HepG2 (cell line): ENCODE measurements around the gene ALKBH5. TPM values are rescaled to one million over a fixed set of nuclear protein-coding genes. Genes with fewer than 3 reads are reported as not detected.
A peak's percentile ranks its signal among the peaks of the same experiment; 100 is the strongest.

Source experiments
- DPF2 ChIP-seq: sonication (generic); formaldehyde crosslinking; IDR thresholded peaks from 2 replicates; pipeline ENCODE4 v1.4.0; 2020; ENCODE audit warnings: mild to moderate bottlenecking, low read depth, missing genetic modification reagents, borderline replicate concordance
- PLRG1 ChIP-seq: fragments of 450-650 bp; conservative IDR thresholded peaks from 2 replicates; pipeline ENCODE4 v1.6.1; 2016
- SYNCRIP ChIP-seq: fragments of 200-400 bp; formaldehyde crosslinking; IDR thresholded peaks from 2 replicates; pipeline ENCODE4 v1.6.1; 2018; ENCODE audit warnings: mild to moderate bottlenecking, low read depth, low read length; ENCODE audit not compliant: insufficient read depth
- TOE1 ChIP-seq: sonication (generic); formaldehyde crosslinking; IDR thresholded peaks from 2 replicates; pipeline ENCODE4 v1.4.0; 2020; ENCODE audit warnings: mild to moderate bottlenecking, missing genetic modification reagents
- ZNF138 ChIP-seq: sonication (generic); formaldehyde crosslinking; IDR thresholded peaks from 2 replicates; pipeline ENCODE4 v1.5.0; 2020; ENCODE audit warnings: mild to moderate bottlenecking, low read depth, missing genetic modification reagents
- ZNF205 ChIP-seq: IDR thresholded peaks from 2 replicates; pipeline ENCODE4 v1.6.1; 2018; ENCODE audit warnings: missing biosample characterization, missing genetic modification reagents
- ZNF737 ChIP-seq: sonication (generic); formaldehyde crosslinking; IDR thresholded peaks from 2 replicates; pipeline ENCODE4 v1.5.0; 2020; ENCODE audit warnings: missing genetic modification reagents, mild to moderate bottlenecking, borderline replicate concordance
- ZSCAN22 ChIP-seq: sonication (generic); formaldehyde crosslinking; IDR thresholded peaks from 2 replicates; pipeline ENCODE4 v1.4.0; 2020; ENCODE audit warnings: mild to moderate bottlenecking, missing genetic modification reagents
- polyA plus RNA-seq, 8 experiments: library from polyadenylated mRNA; depleted of rRNA in 3 of 8; stranded (reverse) in 7 of 8; unstranded in 1 of 8; fragments of >200 nt; fragmentation: Illumina TruSeq in 4 of 8; extraction: Trizol in 4 of 8; gene quantifications; 2 replicates each; pipeline versions ENCODE4 v1.2.1 to v1.2.3, GENCODE V29; 2011 to 2016; ENCODE audit warnings: low read depth in 4 of 8, missing spikeins in 1 of 8, mixed read lengths in 1 of 8; ENCODE audit not compliant: insufficient read depth in 1 of 8
- total RNA-seq, 5 experiments: library from RNA; depleted of rRNA; stranded (reverse); fragments of >200 nt; fragmentation: Illumina TruSeq; extraction: Trizol; gene quantifications; 2 replicates each; pipeline ENCODE4 v1.2.3, GENCODE V29; 2016; ENCODE audit warnings: low read depth in 1 of 5
- TF ChIP-seq, protein P1 (sequence below): IDR thresholded peaks from 2 replicates; pipeline ENCODE4 v1.6.1; 2016; ENCODE audit warnings: missing compliant biosample characterization, missing genetic modification reagents, borderline replicate concordance
- TF ChIP-seq, protein P2 (sequence below): sonication (generic); formaldehyde crosslinking; IDR thresholded peaks from 2 replicates; pipeline ENCODE4 v1.9.0; 2022; ENCODE audit warnings: missing genetic modification reagents, mild to moderate bottlenecking, borderline replicate concordance
- TF ChIP-seq, protein P3 (sequence below): sonication (generic); formaldehyde crosslinking; IDR thresholded peaks from 2 replicates; pipeline ENCODE4 v1.4.0; 2020; ENCODE audit warnings: missing genetic modification reagents, borderline replicate concordance
- TF ChIP-seq, protein P4 (sequence below): sonication (generic); formaldehyde crosslinking; IDR thresholded peaks from 2 replicates; pipeline ENCODE4 v1.4.0; 2020; ENCODE audit warnings: missing genetic modification reagents
- TF ChIP-seq, protein P5 (sequence below): sonication (generic); formaldehyde crosslinking; IDR thresholded peaks from 2 replicates; pipeline ENCODE4 v1.5.0; 2020; ENCODE audit warnings: mild to moderate bottlenecking, missing genetic modification reagents, moderate library complexity

The ALKBH5 gene
- total and polyA plus RNA-seq, 2 of the 13 experiments (the other 11 are each of a cell fraction or from before 2014, with no cell fraction given): 68.9 to 76.9 TPM

DNA sequence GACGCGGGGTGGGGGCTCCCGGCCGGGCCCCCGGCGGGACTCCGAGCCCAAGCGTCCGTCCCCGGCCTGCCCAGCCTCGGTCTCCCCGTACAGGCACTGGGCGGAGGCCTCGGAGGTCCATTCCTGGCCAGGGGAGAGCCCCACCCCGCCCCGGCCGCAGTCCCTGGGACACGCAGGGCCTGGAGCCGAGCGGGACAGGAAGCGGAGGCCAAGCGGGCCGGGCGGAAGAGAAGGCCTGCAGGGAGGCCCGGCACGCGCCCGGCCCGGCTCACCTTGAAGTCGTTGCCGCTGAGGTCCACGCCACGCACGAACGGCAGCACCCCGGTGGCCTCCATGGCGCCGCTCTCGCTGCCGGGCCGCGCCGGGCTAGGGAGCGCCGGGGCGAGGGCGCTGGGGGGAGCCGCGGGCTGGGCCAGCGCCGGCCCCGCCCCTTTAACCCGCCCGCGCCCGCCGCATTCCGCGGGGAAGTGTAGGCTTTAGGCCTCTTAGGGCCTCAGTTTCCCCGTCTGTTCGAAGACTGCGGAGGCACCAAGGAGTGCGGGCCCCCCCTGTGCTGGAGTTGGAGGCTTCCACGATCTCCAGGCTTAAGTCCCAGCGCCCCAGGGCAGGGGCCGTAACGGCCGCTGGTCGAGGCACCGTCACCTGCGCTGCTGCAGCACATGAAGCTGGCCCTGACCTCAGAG is 74.9 kb downstream of the ALKBH5 start, which contains the start of gene FLII (continued):
- TF ChIP-seq PLRG1: no peak
- TF ChIP-seq, protein P1, sequence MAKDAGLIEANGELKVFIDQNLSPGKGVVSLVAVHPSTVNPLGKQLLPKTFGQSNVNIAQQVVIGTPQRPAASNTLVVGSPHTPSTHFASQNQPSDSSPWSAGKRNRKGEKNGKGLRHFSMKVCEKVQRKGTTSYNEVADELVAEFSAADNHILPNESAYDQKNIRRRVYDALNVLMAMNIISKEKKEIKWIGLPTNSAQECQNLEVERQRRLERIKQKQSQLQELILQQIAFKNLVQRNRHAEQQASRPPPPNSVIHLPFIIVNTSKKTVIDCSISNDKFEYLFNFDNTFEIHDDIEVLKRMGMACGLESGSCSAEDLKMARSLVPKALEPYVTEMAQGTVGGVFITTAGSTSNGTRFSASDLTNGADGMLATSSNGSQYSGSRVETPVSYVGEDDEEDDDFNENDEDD (CRISPR knock-in tag): 0 out of 2 replicates have a peak, but pooled peaks have one; percentile 20
- TF ChIP-seq, protein P2, sequence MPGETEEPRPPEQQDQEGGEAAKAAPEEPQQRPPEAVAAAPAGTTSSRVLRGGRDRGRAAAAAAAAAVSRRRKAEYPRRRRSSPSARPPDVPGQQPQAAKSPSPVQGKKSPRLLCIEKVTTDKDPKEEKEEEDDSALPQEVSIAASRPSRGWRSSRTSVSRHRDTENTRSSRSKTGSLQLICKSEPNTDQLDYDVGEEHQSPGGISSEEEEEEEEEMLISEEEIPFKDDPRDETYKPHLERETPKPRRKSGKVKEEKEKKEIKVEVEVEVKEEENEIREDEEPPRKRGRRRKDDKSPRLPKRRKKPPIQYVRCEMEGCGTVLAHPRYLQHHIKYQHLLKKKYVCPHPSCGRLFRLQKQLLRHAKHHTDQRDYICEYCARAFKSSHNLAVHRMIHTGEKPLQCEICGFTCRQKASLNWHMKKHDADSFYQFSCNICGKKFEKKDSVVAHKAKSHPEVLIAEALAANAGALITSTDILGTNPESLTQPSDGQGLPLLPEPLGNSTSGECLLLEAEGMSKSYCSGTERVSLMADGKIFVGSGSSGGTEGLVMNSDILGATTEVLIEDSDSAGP (CRISPR knock-in tag): peak; percentile 96
- no peak for TF ChIP-seq ZNF138 (CRISPR knock-in tag)
- TF ChIP-seq, protein P3, sequence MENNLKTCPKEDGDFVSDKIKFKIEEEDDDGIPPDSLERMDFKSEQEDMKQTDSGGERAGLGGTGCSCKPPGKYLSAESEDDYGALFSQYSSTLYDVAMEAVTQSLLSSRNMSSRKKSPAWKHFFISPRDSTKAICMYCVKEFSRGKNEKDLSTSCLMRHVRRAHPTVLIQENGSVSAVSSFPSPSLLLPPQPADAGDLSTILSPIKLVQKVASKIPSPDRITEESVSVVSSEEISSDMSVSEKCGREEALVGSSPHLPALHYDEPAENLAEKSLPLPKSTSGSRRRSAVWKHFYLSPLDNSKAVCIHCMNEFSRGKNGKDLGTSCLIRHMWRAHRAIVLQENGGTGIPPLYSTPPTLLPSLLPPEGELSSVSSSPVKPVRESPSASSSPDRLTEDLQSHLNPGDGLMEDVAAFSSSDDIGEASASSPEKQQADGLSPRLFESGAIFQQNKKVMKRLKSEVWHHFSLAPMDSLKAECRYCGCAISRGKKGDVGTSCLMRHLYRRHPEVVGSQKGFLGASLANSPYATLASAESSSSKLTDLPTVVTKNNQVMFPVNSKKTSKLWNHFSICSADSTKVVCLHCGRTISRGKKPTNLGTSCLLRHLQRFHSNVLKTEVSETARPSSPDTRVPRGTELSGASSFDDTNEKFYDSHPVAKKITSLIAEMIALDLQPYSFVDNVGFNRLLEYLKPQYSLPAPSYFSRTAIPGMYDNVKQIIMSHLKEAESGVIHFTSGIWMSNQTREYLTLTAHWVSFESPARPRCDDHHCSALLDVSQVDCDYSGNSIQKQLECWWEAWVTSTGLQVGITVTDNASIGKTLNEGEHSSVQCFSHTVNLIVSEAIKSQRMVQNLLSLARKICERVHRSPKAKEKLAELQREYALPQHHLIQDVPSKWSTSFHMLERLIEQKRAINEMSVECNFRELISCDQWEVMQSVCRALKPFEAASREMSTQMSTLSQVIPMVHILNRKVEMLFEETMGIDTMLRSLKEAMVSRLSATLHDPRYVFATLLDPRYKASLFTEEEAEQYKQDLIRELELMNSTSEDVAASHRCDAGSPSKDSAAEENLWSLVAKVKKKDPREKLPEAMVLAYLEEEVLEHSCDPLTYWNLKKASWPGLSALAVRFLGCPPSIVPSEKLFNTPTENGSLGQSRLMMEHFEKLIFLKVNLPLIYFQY (CRISPR knock-in tag): peak; percentile 68; the same call in 1 of the 2 replicates
- TF ChIP-seq ZNF737 (CRISPR knock-in tag): no peak
- no peak for TF ChIP-seq DPF2 (CRISPR knock-in tag)
- TF ChIP-seq, protein P4, sequence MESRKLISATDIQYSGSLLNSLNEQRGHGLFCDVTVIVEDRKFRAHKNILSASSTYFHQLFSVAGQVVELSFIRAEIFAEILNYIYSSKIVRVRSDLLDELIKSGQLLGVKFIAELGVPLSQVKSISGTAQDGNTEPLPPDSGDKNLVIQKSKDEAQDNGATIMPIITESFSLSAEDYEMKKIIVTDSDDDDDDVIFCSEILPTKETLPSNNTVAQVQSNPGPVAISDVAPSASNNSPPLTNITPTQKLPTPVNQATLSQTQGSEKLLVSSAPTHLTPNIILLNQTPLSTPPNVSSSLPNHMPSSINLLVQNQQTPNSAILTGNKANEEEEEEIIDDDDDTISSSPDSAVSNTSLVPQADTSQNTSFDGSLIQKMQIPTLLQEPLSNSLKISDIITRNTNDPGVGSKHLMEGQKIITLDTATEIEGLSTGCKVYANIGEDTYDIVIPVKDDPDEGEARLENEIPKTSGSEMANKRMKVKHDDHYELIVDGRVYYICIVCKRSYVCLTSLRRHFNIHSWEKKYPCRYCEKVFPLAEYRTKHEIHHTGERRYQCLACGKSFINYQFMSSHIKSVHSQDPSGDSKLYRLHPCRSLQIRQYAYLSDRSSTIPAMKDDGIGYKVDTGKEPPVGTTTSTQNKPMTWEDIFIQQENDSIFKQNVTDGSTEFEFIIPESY: no peak
- TF ChIP-seq, protein P5, sequence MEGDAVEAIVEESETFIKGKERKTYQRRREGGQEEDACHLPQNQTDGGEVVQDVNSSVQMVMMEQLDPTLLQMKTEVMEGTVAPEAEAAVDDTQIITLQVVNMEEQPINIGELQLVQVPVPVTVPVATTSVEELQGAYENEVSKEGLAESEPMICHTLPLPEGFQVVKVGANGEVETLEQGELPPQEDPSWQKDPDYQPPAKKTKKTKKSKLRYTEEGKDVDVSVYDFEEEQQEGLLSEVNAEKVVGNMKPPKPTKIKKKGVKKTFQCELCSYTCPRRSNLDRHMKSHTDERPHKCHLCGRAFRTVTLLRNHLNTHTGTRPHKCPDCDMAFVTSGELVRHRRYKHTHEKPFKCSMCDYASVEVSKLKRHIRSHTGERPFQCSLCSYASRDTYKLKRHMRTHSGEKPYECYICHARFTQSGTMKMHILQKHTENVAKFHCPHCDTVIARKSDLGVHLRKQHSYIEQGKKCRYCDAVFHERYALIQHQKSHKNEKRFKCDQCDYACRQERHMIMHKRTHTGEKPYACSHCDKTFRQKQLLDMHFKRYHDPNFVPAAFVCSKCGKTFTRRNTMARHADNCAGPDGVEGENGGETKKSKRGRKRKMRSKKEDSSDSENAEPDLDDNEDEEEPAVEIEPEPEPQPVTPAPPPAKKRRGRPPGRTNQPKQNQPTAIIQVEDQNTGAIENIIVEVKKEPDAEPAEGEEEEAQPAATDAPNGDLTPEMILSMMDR (CRISPR knock-in tag): no peak
- no peak for TF ChIP-seq SYNCRIP
- no peak for TF ChIP-seq ZNF205 (CRISPR knock-in tag)
- no peak for TF ChIP-seq ZSCAN22
- no peak for TF ChIP-seq TOE1
